Gastroesophageal sphincter (tissue), 3 donors: Measurements from ENCODE around the gene EPHX1.
"Not testable (repeated sequence)": the region's sequence is repeated elsewhere in the genome, so short reads cannot be mapped to it uniquely, and the experiment has no call there.

ENCODE experiments used
- EP300 ChIP-seq: sonication (generic); formaldehyde crosslinking; IDR thresholded peaks from one replicate; pipeline ENCODE4 v1.6.1; 2017; ENCODE audit warnings: antibody characterized with exemption, mild to moderate bottlenecking
- POLR2A ChIP-seq, 2 donors: fragments of 450-650 bp; IDR thresholded peaks; one replicate each; pipeline ENCODE4 v1.6.1; 2017; ENCODE audit warnings: antibody characterized with exemption in 2 of 2, mild to moderate bottlenecking in 2 of 2, moderate library complexity in 1 of 2
- POLR2AphosphoS5 ChIP-seq: sonication (generic); formaldehyde crosslinking; IDR thresholded peaks from one replicate; pipeline ENCODE4 v1.6.1; 2017; ENCODE audit warnings: antibody characterized with exemption
- TF ChIP-seq, protein P1 (sequence below), 4 experiments: fragments of 200-600 bp in 2 of 4; fragments of 450-650 bp in 2 of 4; sonication (generic) in 1 of 4; IDR thresholded peaks; one replicate each; pipeline ENCODE4 v1.5.1; 2017 to 2019; ENCODE audit warnings: antibody characterized with exemption in 4 of 4, mild to moderate bottlenecking in 2 of 4, moderate library complexity in 2 of 4

DNA sequence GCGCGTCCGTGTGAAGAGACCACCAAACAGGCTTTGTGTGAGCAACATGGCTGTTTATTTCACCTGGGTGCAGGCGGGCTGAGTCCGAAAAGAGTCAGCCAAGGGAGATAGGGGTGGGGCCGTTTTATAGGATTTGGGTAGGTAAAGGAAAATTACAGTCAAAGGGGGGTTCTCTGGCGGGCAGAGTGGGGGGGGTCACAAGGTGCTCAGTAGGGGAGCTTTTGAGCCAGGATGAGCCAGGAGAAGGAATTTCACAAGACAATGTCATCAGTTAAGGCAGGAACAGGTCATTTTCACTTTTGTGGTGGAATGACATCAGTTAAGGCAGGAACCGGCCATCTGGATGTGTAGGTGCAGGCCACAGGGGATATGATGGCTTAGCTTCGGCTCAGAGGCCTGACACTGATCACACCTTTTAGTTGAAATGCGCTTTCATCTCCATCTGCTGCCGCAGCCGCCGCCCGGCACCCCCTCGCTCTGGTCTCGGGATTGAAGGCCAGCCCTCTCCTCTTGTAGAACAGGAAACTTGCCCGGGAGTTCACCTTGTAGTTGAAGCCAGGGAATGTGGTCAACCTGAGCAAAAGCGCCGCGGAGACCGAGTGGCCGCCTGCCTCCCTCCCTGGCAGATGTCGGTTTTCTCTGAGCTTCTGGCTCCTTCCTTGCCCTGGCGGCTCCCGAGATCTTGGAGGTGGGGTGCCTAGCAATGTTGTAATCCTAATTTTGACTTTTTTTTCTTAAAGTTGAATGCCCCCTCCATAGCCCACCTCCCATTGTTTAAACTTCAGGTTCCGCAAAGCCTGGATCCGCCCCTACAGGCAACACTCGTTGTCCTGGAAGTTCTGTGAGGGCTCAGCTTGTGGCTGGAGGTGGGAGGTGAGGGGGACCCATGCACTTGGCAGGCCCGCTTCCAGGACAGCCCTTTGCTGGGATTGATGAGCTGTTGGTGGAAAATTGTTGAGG, 935 bp downstream of the EPHX1 start:
- TF ChIP-seq, protein P1, sequence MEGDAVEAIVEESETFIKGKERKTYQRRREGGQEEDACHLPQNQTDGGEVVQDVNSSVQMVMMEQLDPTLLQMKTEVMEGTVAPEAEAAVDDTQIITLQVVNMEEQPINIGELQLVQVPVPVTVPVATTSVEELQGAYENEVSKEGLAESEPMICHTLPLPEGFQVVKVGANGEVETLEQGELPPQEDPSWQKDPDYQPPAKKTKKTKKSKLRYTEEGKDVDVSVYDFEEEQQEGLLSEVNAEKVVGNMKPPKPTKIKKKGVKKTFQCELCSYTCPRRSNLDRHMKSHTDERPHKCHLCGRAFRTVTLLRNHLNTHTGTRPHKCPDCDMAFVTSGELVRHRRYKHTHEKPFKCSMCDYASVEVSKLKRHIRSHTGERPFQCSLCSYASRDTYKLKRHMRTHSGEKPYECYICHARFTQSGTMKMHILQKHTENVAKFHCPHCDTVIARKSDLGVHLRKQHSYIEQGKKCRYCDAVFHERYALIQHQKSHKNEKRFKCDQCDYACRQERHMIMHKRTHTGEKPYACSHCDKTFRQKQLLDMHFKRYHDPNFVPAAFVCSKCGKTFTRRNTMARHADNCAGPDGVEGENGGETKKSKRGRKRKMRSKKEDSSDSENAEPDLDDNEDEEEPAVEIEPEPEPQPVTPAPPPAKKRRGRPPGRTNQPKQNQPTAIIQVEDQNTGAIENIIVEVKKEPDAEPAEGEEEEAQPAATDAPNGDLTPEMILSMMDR (IDR thresholded peaks at IDR 0.05): not testable (repeated sequence)
- not testable (repeated sequence) for TF ChIP-seq POLR2AphosphoS5; POLR2A (IDR thresholded peaks at IDR 0.05); EP300
